T-helper 1 cell treated with Interleukin-12 subunit alpha and Interleukin-12 subunit beta and Interleukin-4 antibody, amounts not matched to agents 30 ng/mL and 1 ng/mL, for 36 hours (primary cell): ENCODE results near the gene GNPDA1. TPM values are rescaled to one million over a fixed set of nuclear protein-coding genes. Genes with fewer than 3 reads are reported as not detected.
"Not testable (repeated sequence)": the region's sequence is repeated elsewhere in the genome, so short reads cannot be mapped to it uniquely, and the experiment has no call there.

Source experiments
- intact Hi-C: fragments of 100-400 bp; cut with micrococcal nuclease; formaldehyde crosslinking; loops from one replicate; pipeline ENCODE4 v1.15.1; 2024
- total RNA-seq: library from RNA; stranded (reverse); gene quantifications from 2 replicates; pipeline ENCODE4 v1.2.3, GENCODE V29; 2022

Gene GNPDA1
- total RNA-seq: 54.4 and 57.7 TPM in 2 replicates

DNA sequence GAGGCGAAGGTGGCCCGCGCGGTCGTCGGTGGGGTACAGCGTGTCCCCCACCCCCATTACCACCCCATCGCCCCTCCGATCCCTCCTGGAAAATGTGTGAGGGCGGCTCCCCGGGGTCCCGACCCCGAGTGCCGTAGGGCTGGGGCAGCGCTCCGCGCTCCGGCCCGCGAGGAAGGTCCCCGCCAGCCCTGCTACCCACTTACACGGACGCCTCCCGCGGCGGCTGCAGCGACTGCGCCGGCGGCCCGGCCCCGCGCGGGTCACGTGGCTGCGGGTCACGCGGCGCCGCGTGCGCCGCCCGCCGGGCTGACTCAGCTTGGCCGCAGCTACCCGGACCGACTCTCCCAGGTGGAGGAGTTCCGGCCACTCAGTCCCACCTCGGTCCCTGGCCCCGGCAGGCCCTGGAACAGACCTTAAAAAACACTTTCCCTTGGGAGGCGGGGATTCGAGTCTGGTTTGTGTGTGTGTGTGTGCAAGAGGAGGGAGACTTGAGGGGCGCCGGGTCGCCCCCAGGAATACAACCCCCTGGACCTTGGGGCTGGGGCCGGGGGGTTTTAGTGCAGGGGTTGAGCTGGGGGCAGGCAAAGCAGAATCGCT is at the start of gene GNPDA1:
Gene GNPDA1, minus strand, starts transcription at position 236 of the 597 bp plus-strand sequence. CDS start 992 bp downstream, outside the sequence.
- intact Hi-C loops: loop anchor here (2.0 to 10.0 kb wide), 3 partner anchors 90 to 1392 kb away; partner anchors contain the start of genes DELE1 and NR3C1

DNA sequence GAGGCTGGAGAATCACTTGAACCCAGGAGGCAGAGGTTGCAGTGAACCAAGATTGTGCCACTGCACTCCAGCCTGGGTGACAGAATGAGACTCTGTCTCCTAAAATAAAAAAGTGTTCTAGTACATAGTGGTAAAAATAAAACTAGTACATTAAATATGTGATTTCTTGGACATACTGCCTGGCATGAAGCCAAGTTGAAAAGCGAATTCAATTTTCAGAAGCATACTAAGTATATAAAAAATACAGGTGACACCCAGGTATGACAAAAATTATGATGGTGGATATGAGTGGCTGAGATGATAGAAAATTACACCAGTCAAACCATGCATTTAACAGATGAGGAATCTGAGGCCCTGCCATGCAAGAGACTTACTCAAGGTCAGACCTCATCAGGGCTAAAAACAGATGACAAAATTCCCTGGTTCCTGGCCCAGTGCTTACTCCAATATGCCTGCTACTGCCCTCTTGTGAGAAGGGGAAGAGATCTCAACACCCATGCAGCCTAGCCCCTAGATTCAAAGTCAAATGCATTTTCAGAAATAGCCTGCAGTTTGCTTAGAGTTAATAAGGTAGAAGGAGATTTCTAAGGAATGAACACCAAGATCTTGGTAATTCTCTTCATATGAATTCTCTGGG is 46.6 kb upstream of the GNPDA1 start:
- intact Hi-C loops: no loop called here

DNA sequence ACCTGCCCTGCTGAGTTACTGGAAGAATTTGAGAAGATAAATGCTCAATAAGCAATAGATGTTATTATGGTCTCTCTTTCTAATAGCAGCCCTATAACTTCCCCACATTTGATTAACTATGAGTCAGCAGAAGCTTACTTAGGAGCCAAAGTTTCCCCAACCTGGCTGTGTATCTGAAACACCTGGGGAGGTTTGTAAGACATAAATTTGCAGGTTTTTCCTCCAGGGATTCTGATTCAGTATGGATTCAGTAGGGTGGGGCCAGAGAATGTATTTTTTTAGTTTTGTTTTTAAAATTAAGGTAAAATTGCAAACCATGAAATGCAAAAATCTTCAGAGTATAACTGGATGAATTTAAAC is 44.9 kb upstream of the GNPDA1 start:
- intact Hi-C loops: no loop called here

DNA sequence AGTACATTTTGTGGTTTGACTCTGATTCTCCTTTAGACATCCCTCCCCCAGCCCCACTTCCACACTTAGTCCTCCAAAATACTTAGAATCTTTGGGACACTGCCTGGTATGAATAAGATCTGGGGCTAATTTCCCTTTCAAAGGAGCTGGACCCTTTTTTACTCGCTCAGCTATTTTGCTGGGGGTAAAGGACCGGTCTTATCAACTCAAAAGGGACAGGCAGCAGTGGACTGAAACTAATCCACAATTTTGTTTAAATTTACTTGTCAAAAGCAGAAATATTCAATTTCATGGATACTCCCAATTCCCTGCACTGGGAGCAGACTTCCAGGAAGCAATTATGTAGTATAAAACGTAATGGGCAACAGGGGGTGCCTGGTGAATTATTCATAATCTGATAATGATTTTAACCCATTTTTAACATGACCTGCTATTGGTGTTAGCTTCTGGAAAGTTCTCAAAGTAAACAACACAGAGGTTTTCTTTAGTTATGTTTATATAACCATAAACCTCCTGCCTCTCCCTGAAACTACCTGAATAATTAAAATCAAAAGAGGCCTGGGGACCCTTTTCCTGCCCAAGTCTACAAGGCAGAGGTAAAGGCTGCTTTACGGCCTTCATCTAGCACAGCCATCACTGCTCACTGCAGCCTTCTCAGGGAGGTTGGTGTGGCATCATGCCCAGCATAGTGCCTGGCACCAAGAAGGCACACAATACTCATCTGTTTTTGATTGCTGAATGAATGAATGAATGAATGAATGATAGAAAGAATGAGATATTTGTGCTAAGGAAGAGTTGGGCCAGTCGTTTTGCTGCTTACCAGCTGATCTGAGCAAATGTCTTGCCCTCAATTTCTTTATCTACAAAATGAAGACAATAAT is 44.2 kb upstream of the GNPDA1 start:
- intact Hi-C loops: no loop called here

DNA sequence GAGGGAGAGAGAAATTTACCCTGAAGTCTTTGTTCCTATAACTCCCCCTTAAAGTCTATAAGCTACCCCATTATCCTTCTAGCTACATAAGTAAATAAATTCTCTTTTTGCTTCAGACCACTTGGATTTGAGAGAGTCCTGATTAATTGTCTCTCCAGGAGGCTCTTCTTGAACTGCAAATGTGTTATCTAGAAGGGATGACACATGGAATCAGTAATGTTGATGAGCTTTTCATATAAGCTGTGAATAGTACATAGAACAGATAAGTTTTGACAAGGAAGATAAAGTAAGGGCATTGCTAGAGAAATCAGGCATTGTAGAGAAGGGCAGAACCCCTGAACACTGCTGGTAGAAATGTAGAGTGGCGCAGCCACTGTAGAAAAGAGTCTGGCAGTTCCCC is 42.5 kb upstream of the GNPDA1 start:
- intact Hi-C loops: no loop called here

DNA sequence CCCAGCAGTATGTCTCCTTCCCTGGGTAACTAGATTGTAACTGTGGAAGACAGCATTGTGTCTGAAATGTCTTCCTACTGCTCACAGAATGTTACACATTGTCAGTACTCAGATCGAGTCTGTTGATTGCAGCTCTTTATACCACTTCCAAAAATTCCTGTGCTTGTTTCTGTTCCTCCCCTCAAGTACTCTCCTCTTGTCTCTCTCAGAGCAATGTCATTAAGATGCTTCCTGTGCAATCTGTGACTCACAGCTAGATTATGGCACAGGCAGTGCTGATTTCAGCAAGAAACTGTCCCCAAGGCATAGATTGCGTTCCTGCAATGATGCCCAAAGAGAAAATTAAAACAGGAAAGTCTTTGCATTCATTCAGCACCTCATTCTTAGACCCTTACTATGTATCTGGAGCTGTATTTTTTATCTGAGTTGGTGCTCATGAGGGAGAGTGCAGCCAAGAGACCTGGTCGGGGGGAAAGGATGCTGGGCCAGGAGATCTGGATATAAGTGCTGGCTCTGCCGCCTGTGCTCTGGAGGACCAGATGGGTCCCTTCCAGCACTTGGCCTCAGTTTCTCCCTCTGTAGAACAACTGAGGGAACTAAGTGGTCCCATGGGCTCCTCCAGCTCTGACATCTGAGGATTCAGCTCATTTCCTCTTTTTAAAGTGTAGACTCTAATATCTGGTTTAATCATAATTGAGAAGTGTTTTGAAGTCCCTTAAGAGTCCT is 40.8 kb upstream of the GNPDA1 start:
- intact Hi-C loops: no loop called here

DNA sequence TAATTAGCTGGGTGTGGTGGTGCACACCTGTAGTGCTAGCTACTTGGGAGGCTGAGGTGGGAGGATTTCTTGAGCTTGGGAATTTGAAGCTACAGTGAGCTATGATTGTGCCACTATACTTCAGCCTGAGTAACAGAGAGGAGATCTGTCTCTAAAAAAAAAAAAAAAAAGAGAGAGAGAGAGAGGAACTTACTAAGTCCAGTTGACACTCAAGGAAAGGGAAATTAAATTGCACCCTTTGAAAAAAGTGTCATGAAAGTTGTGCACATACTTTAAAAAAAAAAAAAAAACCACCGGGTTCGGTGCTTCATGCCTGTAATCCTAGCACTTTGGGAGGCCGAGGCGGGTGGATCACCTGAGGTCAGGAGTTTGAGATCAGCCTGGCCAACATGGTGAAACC is 39.2 kb upstream of the GNPDA1 start:
- intact Hi-C loops: not testable (repeated sequence)

DNA sequence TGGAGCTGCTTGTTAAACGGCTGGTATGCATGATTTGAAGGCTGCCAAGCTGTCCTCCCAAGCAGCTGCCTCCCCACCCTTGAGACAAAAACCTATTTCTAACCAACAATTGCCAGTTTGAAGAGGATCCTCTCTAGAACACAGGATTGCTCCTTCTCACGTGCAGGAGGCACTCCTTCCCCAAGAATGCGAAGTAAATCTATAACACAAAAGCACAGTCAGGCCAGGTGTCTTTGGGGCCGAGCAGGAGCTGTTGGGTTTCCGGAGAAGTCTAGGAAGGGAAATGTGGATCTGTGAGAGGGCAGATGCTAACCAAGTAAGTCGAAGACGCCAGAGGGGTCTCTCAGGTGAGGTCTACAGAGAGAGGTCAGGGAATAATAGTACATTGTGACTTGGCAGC is 35.4 kb upstream of the GNPDA1 start:
- intact Hi-C loops: no loop called here

DNA sequence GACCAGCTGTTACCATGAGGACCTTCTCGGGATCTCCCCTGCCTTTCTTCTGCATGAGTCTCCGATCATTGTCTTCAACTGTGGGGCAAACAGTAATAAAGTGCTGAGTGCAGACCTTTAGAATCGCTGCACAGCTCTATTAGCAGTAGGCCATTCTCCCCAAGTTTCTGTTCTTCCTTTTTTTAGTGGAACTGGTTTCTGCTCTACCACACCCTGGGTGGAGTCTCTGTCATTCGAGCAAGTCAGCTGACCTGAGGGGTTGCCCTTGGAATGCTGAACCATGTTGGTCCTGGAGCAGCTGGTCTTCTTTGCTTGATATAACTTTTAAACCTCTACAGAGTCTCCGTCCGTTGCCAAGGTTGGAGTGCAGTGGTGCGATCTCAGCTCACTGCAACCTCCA is 33.4 kb upstream of the GNPDA1 start:
- intact Hi-C loops: no loop called here

DNA sequence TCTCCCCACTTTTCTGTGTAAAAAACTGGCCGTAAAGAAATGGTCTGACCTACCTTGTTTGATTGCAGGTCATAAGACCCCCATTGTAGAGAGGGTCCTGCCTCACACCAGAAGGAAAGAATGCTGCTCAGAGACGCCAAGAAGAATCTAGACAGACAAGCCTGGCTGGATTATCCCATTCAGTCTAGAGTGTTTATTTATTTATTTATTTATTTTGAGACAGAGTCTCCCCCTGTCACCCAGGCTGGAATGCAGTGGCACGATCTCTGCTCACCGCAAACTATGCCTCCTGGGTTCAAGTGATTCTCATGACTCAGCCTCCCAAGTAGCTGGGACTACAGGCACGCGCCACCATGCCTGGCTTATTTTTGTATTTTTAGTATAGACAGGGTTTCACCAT is 28.1 kb upstream of the GNPDA1 start:
- intact Hi-C loops: not testable (repeated sequence)

DNA sequence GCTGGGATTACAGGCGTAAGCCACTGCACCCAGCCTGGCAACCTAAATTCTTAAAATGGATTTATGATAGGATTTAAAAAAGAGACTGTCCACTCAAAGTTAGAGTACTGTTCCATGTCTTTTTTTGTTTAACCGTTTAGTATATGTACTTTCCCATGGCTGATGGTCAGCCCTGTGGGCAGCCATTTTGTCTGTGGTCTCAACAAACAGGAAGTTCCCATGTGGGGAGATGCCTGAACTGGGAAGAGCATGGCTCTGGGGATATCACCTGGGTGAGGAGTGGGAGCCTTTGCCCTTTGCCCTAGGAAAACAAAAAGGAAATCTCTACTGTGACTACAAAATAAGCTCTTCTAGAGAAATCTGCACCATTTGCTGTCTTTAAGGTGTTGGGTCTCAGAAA is 27.5 kb upstream of the GNPDA1 start:
- intact Hi-C loops: no loop called here

DNA sequence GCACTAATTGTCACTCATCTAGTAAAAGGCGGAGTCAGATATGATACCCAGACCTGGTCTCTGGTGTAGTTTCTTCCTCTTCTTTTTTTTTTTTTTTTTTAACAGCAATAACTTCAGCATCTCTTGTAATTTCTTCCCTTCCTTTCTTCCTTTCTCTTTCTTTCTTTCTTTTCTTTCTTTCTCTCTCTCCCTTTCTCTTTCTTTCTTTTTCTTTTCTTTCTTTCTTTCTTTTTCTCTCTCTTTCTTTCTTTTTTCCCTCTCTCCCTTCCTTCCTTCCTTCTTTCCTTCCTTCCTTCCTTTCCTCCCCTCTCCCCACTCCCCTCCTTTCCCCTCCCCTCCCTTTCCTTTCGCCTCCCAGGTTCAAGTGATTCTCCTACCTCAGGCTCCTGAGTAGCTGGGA is 25.9 kb upstream of the GNPDA1 start:
- intact Hi-C loops: no loop called here

DNA sequence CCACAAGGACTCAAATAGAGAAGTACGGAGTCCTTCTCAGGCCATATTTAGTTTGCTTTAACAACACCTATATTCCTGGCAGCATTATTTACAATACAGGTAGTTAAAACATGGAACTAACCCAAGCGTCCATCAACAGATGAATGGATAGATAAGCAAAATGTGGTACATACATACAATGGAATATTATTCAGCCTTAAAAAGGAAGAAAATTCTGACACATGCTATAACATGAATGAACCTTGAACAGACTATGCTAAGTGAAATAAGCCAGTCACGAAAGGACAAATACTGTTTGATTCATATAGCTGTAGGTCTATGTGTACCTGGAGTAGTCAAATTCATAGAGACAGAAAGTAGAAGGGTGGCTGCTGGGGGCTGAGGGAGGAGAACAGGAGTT is 24.8 kb upstream of the GNPDA1 start:
- intact Hi-C loops: not testable (repeated sequence)

DNA sequence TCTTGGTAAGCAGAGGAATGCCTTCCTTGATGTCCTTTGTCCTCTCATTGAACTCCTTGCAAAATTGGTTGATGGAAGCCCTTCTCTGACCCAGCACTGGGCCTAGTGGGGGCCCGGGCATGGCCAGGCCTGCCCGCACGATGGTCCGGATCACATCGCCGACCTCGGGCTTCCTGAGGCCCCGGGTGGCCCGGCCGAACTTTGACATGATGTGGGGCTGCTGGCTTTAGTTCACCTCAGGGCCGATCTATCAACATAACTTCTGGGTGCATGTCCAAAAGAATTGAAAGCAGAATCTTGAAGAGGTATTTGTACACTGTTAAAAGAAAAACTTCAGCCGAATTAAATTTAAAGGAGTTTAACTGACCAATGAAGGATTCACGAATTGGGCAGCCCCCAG is 24.1 kb upstream of the GNPDA1 start:
- intact Hi-C loops: no loop called here

DNA sequence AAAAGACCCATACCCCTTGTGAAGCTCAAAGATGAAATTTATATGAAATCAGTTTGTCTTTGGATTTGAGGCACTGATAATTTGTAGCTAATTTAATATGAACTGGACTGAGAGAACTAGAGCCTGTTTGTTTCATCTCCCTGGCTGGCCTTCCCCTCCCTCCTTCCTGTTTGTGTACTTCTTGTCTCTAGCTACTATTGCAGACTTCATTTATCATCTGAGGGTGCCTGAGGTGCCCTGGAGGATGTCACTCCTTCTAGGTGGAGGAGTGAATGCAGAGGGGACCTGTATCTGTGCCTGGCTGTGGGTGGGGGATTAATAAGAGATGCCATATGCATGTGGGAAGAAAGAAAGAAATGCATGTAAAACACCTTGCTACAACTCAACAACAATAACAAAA is 22.2 kb upstream of the GNPDA1 start:
- intact Hi-C loops: no loop called here

DNA sequence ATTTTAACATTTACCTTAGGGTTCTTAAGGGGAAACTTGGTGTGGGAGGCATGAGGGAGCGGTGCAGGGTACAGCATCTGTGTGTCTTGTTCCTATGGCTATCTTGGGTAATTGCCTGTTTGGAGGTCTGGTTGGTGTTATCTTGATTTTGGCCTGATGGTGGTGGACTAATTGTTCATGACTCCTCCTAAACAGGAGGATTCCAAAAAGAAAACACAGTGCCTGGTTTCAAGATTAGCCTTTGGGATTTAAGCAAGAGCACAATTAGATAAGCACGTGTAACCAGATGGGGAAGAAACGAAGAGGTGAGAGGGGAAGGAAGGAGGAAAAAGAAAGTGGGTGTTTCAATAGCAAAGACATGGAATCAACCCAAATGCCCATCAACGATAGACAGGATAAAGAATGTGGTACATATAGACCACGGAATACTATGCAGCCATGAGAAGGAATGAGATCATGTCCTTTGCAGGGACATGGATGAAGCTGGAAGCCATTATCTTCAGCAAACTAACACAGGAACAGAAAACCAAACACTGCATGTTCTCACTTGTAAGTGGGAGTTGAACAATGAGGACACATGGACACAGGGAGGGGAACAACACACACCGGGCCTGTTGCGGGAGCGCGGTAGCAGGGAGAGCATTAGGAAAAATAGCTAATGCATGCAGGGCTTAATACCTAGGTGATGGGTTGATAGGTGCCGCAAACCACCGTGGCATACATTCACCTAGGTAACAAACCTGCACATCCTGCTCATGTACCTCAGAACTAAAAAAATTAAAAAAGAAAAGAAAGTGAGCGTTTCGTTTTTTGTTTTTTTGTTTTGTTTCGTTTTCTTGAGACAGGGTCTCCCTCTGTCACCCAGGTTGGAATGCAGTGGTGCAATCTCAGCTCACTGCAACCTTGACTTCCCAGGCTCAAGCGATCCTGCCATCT is 21.1 kb upstream of the GNPDA1 start:
- intact Hi-C loops: not testable (repeated sequence)

DNA sequence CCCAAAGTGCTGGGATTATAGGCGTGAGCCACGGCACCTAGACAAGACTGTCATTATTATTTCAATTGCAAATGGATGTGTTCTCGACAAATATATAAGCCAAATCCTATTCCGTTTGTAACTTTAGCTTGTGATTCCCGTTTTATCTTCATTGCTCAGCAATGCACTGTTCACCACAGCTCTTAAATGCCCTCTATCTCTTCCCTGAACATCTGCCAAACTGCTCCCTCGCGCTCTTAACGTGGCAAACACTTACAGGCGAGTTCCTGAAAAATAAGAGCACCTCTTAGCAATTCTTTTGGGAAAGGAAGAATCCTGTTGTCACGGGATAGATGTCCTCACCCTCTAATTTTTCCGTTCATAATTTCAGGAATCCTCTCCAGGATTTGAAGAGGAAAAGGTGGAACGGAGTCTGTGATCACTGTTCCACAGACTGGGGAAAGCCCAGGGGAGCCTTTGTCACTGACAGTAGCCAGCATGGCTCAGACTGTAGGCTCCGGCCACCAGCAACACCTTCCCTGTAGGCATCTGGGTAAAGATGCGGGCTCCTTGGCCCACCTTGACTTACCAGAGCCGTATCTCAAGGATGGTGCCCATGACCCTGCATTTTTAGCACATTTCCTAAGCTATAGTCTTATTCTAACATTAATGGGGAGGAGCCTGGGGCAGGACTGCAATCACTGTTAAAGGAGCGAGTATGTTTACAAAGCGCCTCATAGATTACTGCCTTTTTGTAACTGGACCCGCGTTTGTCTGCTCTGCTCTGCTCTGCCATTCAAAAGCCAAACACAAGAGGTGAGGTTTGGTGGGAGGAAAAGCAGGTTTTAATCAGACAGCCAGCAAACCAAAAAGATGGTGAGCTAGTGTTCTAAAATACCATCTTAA is 20.2 kb upstream of the GNPDA1 start:
- intact Hi-C loops: no loop called here

DNA sequence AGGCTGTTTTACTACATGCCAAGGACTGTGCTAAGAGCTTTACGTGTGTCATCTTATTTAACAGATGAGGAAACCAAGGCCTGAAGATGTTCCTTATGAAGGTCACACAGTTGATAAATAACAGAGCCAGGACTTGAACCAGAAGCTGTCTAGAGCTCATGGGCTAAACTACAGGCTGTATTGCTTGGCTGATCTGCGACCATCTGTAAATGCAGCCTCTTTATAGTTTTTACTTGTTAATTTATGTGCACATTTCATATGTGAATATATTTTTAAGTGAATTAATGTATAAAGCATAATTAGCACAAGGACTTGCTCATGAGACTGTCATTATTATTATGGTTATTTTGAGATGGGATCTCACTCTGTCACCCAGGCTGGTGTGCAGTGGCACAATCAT is 19.3 kb upstream of the GNPDA1 start:
- intact Hi-C loops: no loop called here

DNA sequence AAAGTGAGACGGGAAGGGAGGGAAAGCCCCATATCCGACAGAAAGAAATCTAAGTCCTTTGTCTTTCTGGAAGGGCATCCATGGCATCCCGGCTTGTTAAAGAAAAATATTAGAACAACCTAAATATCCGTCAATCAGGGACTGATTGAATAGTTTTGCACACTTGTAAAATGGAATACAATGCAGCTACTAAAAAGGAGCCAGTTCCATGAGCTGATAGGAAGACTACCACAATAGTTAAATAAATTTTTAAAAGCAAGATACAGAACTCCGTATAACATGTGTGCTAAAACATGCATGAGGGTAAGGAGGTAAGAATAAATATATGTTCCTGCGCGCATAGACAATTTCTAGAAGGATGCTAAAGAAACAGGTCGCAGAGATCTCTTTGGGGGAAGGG is 12.8 kb upstream of the GNPDA1 start:
- intact Hi-C loops: loop anchor here (1.0 to 2.0 kb wide), 7 partner anchors 9 to 745 kb away; partner anchors contain the start of genes ARHGAP26, DELE1 and NDFIP1
